HG03103 (cell line): ENCODE measurements around the gene CATSPERD.

Source experiments
- ATAC-seq: cut with Tn5 transposase; IDR thresholded peaks from one replicate; pipeline ENCODE4 v1.9.1; 2021; ENCODE audit warnings: low read depth; ENCODE audit not compliant: unreplicated experiment

Gene CATSPERD

GRCh38 chr19:5803752-5804515, 83.5 kb downstream of the CATSPERD start:
- ATAC-seq: peak; percentile 60

- no peak for ATAC-seq
These were observed 84.4 kb downstream of the CATSPERD start, which contains the start of gene NRTN for GRCh38 chr19:5804516-5805461. NRTN (plus strand) TSS chr19:5805067; CDS start chr19:5824166, 19,099 bp downstream.

- no peak for ATAC-seq
These were observed 85.2 kb downstream of the CATSPERD start for GRCh38 chr19:5805462-5806132.

GRCh38 chr19:5806133-5806489, 85.7 kb downstream of the CATSPERD start:
- no peak for ATAC-seq

- no peak for ATAC-seq
These were observed 86.5 kb downstream of the CATSPERD start for GRCh38 chr19:5806905-5807304.

- ATAC-seq: no peak
These were observed 87.8 kb downstream of the CATSPERD start for GRCh38 chr19:5808120-5808816.

- ATAC-seq: no peak
These were observed 88.6 kb downstream of the CATSPERD start for GRCh38 chr19:5809053-5809452.

GRCh38 chr19:5809469-5809868, 89.0 kb downstream of the CATSPERD start:
- ATAC-seq: no peak

GRCh38 chr19:5811117-5811516, 90.7 kb downstream of the CATSPERD start:
- ATAC-seq: no peak

GRCh38 chr19:5814123-5814851, 93.8 kb downstream of the CATSPERD start:
- no peak for ATAC-seq

- no peak for ATAC-seq
These were observed 94.4 kb downstream of the CATSPERD start for GRCh38 chr19:5814852-5815246.

- ATAC-seq: no peak
These were observed 96.8 kb downstream of the CATSPERD start for GRCh38 chr19:5817218-5817617.

- ATAC-seq: no peak
These were observed 98.2 kb downstream of the CATSPERD start for GRCh38 chr19:5818594-5818993.

GRCh38 chr19:5820785-5821184, 100.3 kb downstream of the CATSPERD start:
- ATAC-seq: no peak

- ATAC-seq: no peak
These were observed 101.2 kb downstream of the CATSPERD start for GRCh38 chr19:5821521-5822180.

- no peak for ATAC-seq
These were observed 101.9 kb downstream of the CATSPERD start for GRCh38 chr19:5822181-5822844.

GRCh38 chr19:5823579-5824281, 103.3 kb downstream of the CATSPERD start:
- no peak for ATAC-seq

- ATAC-seq: no peak
These were observed 104.3 kb downstream of the CATSPERD start for GRCh38 chr19:5824751-5825150.
